NCI-H1105 treated with DMSO at 0.1 percent for 48 hours (cell line): ENCODE measurements around the gene CSF3R.

Experiments used
- DNase-seq: peaks from one replicate; lab custom pipeline; 2025; lab: John Stamatoyannopoulos, UW

CSF3R gene

DNA sequence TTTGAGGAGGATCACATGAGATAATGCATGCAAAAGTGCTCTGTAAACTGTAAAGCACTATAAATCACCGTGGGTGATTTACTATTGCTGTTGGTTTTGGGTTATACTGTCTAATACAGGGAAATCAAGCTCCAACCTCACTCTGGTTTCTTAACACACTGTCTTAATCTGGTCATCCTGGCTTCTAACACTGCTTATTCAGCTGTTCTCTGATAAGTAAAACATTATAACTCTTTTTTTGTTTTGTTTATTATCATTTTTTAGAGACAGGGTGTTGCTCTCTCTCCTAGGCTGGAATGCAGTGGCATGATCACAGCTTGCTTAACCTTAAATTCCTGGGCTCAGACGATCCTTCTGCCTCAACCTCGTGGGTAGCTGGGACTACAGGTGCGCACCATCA is 63.1 kb downstream of the CSF3R start:
- no peak for DNase-seq

DNA sequence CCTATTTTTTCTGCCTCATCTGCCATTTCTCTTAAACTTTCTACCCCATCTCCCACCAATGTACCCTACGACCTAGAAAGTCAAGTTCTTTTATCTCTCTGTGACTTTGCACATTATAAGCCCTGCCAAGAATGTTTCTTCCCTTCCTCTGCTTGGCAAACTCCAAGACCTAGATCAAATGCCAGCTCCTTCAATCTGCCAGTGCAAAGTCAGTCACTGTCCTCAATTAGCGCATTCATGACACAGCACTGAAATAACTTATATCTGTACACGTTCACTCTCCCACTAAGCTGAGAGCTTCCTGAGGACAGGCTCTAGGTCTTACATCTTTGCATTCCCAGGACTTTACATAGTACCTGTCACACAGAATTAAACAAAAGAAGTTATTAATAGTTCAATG is 63.6 kb downstream of the CSF3R start:
- DNase-seq: no peak

DNA sequence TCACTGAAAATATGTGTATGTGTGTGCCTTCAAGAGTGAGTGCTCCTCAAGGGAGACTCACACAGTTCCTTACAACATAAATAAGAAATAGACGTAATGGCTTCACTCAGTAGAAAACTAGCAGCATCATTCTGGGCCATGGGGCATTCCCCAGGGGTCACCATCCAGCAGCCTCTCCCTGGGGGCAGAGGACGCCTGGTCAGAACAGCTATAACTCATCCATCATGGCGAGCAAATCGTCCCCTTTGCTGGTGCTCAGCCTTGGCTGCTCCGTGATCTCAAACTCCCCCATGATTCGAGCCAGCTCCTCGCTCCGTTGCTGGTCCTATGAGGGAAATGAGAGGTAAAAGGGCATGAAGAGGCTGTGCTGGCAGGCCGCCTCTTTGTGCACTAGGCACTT is 64.8 kb downstream of the CSF3R start:
- no peak for DNase-seq
